Fibroblast of lung (primary cell): ENCODE results near the gene IPO11.

Source experiments
- EZH2 ChIP-seq: IDR thresholded peaks from 2 replicates; pipeline ENCODE4 v1.5.1; 2012; ENCODE audit warnings: low read length, control low read depth, mild to moderate bottlenecking; ENCODE audit errors: missing control alignments
- TF ChIP-seq, protein P1 (sequence below), 2 donors: IDR thresholded peaks in 1 of 2; conservative IDR thresholded peaks in 1 of 2; 1 replicate in 1 of 2; 2 replicates in 1 of 2; pipeline ENCODE4 v1.5.1; 2011 to 2012; ENCODE audit warnings: low read length in 2 of 2, control low read depth in 1 of 2, inconsistent platforms in 1 of 2, low read depth in 1 of 2, mild to moderate bottlenecking in 1 of 2

DNA sequence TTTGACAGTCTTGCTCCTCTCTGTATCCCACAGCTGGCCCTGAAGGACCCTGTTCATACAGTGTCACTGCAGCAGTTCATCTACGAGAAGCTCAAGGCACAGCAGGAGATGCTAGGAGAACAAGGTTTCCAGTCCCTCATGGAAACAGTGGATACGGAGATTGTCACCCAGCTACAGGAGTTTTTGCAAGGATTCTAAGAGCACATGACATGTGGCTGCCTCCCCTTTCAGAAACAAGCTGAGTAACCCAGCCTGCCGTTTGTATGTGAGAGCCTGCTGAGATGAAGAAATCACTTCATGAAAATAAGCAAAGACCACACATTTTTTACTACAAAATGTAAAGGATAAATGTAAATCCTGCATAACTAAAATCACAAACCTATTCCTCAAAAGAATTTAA is 214.6 kb downstream of the IPO11 start:
- TF ChIP-seq, protein P1, sequence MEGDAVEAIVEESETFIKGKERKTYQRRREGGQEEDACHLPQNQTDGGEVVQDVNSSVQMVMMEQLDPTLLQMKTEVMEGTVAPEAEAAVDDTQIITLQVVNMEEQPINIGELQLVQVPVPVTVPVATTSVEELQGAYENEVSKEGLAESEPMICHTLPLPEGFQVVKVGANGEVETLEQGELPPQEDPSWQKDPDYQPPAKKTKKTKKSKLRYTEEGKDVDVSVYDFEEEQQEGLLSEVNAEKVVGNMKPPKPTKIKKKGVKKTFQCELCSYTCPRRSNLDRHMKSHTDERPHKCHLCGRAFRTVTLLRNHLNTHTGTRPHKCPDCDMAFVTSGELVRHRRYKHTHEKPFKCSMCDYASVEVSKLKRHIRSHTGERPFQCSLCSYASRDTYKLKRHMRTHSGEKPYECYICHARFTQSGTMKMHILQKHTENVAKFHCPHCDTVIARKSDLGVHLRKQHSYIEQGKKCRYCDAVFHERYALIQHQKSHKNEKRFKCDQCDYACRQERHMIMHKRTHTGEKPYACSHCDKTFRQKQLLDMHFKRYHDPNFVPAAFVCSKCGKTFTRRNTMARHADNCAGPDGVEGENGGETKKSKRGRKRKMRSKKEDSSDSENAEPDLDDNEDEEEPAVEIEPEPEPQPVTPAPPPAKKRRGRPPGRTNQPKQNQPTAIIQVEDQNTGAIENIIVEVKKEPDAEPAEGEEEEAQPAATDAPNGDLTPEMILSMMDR (conservative IDR thresholded peaks at IDR 0.05 in 1 of 2, IDR thresholded peaks at IDR 0.05 in 1 of 2; ENCODE audit: low read depth in 1 of 2, low read length in 2 of 2): no peak
- TF ChIP-seq EZH2: no peak
